Sciatic nerve (tissue), 2 donors: ENCODE data around the gene DNAJA3. TPM values are rescaled to one million over a fixed set of nuclear protein-coding genes. Genes with fewer than 3 reads are reported as not detected.

ENCODE experiments used
- ATAC-seq: fragments of 200-7000 bp; cut with Tn5 transposase; one replicate; pipeline ENCODE4 v1.9.1; 2020; ENCODE audit warnings: mild to moderate bottlenecking, moderate library complexity
- DNase-seq: peaks from one replicate; pipeline ENCODE4 v3.0.0-alpha.2; 2020; ENCODE audit warnings: low spot score
- intact Hi-C: fragments of 100-400 bp; cut with DNase I; formaldehyde crosslinking; loops from one replicate; pipeline ENCODE4 v1.14.2; 2022
- total RNA-seq: library from RNA; stranded (reverse); fragmentation: NEBNext Ultra II Directional; extraction: Animal tissue kit (Norgen Biotek cat#: 25700); gene quantifications from one replicate; pipeline ENCODE4 v1.2.1, GENCODE V29; 2021
- donor health status: DM: no; HTN: no; CAD: no.
- donor health status: DM: no; HTN: no; CAD: no.

DNAJA3 gene
- 27.8 TPM for total RNA-seq

DNA sequence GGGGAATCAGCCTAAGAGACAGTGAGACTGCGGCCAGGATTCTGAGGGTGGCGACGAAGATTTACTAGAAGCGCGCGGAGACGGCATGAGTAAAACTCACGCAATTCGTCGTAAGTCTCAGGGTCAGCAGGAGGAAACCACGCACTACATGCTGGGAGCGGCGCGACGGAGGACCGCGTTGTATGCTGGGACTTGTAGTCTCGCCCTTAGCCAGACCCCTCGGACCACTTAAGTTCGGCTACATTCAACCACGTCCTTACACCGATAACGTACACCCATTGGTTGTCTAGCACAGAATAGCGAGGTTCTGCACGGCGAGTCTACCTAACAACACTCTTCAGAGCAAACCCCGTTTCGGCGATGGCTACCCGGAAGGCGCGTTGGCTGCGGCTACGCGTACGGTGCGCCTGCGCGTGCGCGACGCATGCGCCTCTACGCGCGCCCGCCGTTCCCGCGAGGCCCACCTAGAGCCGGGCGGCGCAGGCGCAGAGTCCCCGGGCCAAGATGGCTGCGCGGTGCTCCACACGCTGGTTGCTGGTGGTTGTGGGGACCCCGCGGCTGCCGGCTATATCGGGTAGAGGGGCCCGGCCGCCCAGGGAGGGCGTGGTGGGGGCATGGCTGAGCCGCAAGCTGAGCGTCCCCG is at the start of gene DNAJA3:
Gene DNAJA3, plus strand, starts transcription at position 491 of the 643 bp plus-strand sequence. Its CDS starts 14 bp downstream, at position 505.
- peak; percentile 98 for ATAC-seq

DNA sequence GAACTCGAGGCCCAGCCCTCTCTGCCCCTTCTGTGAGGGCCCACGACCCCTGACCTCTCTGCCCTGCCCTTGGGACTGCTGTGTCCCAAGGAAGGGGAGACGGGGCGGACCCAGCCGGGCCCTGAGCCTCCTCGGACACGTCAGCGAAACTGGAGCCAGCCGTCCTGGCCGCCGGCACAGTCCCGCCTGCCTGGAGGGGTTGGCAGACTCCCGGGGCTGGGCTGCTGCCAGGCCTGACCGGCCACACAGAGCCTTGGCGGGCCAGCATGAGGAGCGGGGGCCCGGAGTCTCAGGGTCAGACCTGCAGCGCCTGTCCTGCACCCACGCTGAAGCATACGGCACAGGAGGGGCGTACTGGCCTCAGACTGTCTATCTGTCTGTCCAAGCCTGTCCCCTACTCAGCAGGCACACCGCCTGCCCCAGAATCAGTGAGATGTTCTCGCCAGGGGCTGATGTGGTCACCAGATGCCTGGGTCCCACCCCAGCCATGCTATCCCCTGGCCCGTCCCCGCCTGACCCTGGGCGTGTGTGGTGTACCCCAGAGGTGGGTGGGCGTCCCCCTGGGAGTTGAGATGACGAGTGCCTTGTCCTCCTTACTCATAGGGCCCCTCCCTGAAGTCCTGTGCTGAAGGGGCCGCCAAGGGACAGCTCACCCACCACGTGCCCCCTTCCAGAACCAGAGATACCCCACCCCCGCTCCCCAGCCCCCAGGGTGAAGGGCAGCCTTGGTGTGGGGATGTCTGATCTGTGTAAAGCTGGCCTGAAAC is 49.4 kb upstream of the DNAJA3 start:
- ATAC-seq (peak; percentile 75), DNase-seq (peak; percentile 93)
- intact Hi-C loops, result no loop called here

More for the DNA sequence above, at the start of gene DNAJA3:
- DNase-seq, result peak; percentile 94
- intact Hi-C loops, result no loop called here

DNA sequence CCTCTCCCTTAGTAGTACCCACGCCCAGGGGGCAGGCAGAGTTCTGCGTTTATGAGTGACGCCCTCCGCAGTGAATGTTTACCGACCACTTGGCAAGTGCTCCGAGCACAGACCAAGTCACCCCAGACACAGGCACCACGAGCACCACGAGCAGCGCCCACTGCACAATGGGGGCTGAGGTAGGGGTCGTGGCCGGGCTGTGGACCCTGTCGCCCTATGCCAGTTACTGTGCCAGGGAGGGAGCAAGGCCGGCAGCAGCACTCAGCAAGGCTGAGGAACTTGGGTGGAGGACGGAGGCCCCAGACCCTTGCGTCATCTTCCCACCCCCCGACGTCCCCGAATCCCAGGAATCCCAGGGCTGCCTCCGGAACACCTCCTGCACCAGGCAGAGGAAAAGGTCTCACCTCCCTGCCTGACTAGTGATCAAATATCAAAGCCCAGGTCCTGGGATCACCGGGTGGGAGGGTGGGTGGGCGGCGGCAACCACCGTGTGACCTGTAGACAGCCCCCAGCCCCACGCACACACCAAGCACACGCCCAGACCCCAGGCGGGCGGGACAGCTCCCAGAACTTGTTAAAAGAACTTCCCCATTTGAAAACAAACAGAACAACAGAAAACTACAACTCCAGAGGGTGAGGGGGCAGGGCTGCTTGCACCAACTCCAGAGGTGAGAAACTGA is 48.6 kb upstream of the DNAJA3 start:
- ATAC-seq (no peak), DNase-seq (no peak)
- intact Hi-C loops, result no loop called here

DNA sequence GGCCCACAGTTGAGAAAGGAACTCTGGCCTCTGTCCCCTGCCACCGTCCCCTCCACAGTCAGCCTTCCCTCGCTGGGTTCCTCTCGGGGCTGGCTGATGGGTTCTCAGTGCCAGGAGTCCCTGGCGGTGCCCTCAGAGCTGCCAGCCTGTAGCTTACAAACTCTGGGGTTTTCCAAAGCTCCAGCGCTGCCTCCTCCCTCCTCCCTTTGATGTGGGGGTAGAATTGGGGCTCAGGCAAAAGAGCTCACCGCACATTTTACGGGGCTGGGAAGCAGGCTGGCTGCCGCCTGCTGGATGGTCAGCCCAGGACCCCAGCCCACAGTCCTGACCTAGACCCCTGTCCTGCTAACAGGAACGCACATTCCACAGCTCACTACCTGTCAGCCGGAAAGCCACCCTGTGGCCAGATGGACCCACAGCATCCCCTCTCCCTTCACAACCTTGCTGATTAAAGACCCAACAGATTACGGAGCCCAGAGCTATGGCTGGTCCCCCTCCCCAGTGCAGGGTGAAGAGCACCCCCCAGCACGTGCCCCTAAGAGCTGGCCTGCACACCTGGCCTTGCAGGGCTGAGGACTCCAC is 48.0 kb upstream of the DNAJA3 start:
- DNase-seq (no peak), ATAC-seq (no peak)
- intact Hi-C loops, result no loop called here

DNA sequence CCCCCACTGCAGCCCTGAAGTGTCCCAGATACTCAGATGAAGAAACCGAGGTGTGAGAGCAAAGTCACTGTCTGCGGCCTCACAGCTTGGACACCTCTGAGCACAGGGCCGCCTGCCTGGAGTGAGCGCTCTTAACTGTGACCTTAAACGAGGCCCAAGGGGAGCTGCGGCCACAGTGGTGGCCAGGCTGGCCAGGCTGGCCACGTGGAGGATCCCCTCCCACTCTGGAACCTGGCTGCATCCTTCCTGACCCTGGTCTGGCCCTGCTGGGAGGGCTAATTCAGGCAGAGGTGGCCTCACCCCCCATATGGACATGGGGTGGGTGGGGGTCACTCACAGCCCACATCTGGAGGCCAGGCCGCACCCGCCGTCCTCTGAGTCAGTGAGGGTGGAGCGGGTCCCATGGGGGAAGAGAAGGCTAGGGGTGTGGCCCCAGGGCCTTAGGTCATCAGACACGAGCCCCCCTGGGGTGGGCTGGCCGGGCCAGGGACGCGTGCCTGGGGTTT is 47.5 kb upstream of the DNAJA3 start:
- intact Hi-C loops, result no loop called here
- DNase-seq, result no peak
- ATAC-seq, result no peak

DNA sequence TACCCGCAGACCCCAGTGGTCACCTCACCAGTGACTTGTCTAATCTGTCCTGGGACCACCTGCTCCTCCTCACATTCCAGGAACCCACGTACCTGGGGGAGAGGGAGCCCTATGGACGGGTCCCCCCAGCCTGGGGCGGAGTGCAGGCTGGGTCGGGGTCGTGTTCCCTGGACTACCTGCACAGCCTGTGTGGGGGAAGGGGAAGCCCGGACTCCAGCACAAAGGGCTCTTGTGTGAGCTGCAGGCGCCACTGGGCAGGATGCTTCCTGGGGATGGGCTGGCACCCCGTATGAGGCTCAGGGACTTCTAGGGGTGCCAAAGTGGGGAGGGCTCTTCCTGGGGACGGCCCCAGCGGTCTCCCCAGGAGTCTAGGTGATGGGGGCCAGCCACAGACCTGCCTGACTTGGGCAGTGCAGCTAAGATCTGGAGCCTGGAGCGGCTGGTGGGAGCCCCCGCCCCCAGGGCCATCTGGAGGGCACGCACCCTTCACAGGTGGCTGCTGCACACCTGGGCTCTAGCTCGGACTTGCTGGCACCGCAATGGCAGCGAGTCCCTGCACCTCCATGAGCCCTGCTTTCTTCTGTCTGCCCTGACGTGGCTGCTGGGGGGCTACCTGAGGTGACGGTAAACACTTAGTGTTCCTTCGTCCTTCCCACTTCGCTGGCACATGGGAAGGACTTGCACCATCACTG is 46.5 kb upstream of the DNAJA3 start:
- intact Hi-C loops, result no loop called here
- ATAC-seq (no peak), DNase-seq (no peak)

DNA sequence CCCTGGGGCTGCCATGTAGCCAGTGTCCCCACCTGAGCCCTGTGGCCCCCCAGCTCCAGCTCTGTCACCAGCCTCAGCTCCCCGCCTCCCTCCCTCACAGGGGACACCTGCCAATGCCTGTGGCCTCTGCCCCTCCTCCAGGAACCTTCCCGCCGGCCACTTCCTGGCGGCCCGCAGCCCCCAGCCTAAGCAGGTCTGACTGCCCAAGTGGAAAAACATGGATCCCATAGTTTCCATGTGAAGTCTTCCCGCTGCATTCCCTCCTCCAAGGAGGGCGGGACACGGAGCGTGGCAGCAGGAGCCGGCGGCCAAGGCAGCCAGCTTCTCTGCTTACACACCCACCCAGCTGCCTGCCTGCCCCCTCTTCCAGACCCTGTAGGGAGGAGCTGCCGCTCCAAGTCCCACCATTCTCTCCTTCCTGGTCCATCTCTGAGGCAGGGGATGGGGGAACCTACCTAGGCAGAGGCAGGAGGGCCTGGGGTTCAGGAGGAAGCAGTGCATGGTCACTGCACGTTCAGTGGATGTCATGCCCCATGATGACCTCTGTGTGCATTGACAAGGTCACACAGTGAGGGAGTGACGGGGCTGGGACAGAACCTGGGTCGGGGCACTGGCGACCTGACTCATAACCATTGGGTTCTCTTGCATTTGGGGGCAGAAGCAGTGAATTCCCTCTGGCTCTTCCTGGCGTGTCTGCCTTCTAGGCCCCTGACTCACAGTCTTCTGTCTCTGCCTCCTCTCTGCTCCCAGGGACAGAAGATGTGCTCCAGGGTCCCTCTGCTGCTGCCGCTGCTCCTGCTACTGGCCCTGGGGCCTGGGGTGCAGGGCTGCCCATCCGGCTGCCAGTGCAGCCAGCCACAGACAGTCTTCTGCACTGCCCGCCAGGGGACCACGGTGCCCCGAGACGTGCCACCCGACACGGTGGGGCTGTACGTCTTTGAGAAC is 45.3 kb upstream of the DNAJA3 start:
- no peak for ATAC-seq
- intact Hi-C loops, result no loop called here
- DNase-seq, result no peak

DNA sequence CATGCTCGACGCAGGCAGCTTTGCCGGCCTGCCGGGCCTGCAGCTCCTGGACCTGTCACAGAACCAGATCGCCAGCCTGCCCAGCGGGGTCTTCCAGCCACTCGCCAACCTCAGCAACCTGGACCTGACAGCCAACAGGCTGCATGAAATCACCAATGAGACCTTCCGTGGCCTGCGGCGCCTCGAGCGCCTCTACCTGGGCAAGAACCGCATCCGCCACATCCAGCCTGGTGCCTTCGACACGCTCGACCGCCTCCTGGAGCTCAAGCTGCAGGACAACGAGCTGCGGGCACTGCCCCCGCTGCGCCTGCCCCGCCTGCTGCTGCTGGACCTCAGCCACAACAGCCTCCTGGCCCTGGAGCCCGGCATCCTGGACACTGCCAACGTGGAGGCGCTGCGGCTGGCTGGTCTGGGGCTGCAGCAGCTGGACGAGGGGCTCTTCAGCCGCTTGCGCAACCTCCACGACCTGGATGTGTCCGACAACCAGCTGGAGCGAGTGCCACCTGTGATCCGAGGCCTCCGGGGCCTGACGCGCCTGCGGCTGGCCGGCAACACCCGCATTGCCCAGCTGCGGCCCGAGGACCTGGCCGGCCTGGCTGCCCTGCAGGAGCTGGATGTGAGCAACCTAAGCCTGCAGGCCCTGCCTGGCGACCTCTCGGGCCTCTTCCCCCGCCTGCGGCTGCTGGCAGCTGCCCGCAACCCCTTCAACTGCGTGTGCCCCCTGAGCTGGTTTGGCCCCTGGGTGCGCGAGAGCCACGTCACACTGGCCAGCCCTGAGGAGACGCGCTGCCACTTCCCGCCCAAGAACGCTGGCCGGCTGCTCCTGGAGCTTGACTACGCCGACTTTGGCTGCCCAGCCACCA is 44.4 kb upstream of the DNAJA3 start:
- DNase-seq (no peak), ATAC-seq (no peak)
- intact Hi-C loops, result no loop called here

DNA sequence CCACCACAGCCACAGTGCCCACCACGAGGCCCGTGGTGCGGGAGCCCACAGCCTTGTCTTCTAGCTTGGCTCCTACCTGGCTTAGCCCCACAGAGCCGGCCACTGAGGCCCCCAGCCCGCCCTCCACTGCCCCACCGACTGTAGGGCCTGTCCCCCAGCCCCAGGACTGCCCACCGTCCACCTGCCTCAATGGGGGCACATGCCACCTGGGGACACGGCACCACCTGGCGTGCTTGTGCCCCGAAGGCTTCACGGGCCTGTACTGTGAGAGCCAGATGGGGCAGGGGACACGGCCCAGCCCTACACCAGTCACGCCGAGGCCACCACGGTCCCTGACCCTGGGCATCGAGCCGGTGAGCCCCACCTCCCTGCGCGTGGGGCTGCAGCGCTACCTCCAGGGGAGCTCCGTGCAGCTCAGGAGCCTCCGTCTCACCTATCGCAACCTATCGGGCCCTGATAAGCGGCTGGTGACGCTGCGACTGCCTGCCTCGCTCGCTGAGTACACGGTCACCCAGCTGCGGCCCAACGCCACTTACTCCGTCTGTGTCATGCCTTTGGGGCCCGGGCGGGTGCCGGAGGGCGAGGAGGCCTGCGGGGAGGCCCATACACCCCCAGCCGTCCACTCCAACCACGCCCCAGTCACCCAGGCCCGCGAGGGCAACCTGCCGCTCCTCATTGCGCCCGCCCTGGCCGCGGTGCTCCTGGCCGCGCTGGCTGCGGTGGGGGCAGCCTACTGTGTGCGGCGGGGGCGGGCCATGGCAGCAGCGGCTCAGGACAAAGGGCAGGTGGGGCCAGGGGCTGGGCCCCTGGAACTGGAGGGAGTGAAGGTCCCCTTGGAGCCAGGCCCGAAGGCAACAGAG is 43.5 kb upstream of the DNAJA3 start:
- intact Hi-C loops, result no loop called here
- DNase-seq (no peak), ATAC-seq (no peak)

DNA sequence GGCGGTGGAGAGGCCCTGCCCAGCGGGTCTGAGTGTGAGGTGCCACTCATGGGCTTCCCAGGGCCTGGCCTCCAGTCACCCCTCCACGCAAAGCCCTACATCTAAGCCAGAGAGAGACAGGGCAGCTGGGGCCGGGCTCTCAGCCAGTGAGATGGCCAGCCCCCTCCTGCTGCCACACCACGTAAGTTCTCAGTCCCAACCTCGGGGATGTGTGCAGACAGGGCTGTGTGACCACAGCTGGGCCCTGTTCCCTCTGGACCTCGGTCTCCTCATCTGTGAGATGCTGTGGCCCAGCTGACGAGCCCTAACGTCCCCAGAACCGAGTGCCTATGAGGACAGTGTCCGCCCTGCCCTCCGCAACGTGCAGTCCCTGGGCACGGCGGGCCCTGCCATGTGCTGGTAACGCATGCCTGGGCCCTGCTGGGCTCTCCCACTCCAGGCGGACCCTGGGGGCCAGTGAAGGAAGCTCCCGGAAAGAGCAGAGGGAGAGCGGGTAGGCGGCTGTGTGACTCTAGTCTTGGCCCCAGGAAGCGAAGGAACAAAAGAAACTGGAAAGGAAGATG is 42.8 kb upstream of the DNAJA3 start:
- DNase-seq (no peak), ATAC-seq (no peak)
- intact Hi-C loops, result no loop called here

DNA sequence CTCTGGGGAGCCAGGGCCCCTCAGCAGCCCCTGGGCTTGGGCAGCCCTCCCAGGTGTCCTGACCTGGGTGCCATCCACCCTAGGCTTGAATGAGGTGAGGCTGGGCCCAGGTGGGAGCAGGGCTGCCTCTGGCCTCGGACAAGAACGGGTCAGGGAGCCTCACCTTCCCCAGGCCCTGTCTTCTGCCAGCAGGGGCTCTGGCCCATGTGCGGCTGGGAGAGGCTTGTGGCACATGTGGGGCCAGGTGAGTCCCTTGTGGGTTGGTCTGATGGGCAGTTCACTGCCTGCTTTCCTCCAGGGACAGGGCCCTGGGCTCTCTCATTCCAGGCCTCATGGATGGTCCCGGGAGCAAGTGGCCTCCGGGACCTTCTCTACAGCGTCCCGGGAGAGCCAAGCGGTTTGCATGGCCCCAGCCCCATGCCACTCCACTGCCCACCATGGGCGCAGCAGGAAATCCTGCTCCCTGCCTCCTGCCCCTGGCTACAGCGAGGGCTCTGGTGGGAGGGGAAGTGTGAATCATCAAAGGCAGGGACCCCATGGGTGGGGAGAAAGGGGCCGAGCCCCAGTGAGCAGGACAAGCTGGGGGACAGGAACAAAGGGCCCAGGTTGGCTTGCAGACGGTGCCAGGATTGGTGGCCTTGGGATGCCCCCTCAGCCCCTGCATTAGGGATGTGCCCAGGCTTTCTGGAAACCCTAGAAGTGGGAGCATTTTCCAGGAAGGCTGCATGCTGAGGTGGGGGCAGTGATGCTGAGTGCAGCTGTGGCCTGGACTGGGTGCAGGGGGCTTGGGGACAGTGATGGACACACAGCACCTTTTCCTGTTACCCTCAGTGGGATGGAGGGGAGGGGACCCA is 41.9 kb upstream of the DNAJA3 start:
- ATAC-seq, result no peak
- DNase-seq, result no peak

DNA sequence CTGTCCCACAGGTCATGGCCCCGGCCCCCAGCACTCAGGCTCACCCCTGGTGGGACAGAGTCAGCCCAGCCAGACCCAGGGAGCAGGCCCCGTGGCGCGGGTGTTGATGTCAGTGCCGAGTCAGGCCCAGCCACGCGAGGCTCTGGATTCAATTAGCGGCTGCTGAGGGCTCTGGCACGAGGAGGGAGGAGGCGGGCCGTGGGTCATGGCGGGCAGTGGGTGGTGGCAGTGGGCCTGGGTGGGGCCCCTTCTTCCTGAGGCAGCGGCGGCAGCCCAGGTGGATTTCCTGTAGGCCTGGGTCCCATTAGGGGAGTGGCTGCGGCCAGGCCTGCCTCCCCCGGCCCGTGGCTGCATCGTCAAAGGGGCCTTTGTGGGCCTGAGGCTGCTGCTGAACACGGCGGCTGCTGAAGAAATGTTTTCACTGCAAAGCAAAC is 41.1 kb upstream of the DNAJA3 start:
- peak; percentile 77 for ATAC-seq
- peak; percentile 86 for DNase-seq
- intact Hi-C loops, result no loop called here

More for the DNA sequence above, 41.9 kb upstream of the DNAJA3 start:
- intact Hi-C loops, result no loop called here

DNA sequence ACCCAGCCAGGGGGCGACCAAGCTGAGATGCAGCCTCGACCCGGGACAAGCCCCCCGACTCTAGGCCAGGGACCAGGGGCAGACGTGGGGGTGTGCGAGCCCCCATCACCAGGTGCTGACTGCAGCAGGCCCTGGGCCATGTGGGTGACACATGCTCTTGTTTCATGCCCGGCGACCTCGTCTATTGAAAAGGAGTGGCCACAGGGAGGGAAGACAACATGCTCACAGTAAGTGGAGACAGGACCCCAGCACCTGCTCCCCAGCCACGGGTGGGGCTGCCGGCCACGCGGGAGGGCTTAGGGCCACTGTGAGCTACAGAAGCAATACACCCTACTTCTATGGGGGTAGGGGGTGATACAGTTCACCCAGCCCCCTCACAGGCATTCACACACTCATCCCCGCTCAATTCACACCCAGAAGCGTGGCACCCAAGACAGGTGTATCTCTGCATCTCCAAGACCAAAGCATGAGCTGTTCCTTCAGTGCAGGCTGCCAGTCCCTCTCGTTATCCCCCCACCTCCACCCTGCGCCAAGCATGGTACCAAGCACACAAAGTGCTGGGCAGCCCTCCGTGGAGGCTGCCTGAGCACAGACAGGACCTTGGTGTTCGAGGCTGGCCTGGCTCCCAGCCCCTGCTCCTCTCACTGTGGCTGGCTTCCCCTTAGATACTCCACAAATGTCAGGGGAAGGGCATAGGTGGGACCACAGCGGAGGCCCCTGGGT is 40.4 kb upstream of the DNAJA3 start:
- DNase-seq, result no peak
- intact Hi-C loops, result no loop called here
- peak; percentile 1 for ATAC-seq

DNA sequence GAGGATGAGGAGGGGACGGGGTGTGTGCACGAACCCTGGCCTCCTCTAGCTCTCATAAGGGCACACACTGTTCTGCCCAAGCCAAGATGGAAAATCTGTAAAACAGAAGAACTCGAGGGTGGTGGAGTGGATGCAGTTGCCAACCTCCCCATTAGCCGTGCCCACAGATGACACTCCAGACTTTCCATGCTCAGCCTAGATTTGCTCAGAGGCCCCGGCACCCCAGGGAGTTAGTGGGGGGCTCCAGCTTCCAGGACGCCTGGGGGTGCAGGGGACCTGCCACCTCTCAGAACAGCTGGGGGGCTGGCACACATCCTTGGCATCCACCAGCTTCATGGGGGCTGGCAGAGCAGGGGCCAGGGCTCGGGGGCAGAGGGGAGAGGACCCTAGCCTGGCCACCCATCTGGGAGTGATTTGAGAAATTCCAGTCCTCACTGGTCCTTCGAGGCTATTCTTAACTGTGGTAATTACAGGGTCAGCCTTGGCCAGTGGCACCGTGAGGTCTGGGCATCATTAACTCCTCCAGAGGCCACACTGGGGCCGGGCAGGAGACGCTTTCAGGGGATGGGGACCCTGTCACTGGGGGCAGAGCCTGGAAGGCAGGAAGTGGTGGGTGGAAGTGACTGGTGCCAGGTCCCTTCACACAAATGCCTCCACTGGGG is 39.7 kb upstream of the DNAJA3 start:
- intact Hi-C loops, result no loop called here
- no peak for DNase-seq

More for the DNA sequence above, 39.7 kb upstream of the DNAJA3 start:
- no peak for ATAC-seq
